ENCODE results near the gene ZNF180. TPM values are rescaled to one million over a fixed set of nuclear protein-coding genes. Genes with fewer than 3 reads are reported as not detected.

Gene ZNF180
- total RNA-seq, 1 donor from 2014 or later = 14.4 TPM

- ChIA-PET CTCF (no interaction called here), POLR2A (interaction anchor here (0.6 kb wide), 1 partner anchor 702 kb away, joined by 4 read pairs; the partner anchor contains the start of gene ZNF283)
- no peaks in the 10 kb centered on the region for H3K36me3 Mint-ChIP-seq (ENCODE audit: low read depth)
- DNase-seq (no peak), ATAC-seq (ENCODE audit: low read depth) (no peak)
- no peak for TF ChIP-seq CTCF (IDR thresholded peaks at IDR 0.05)
- H3K9me3 Mint-ChIP-seq = peaks cover 6% of the 10 kb centered on the region
- peaks cover 14% of the 10 kb centered on the region for H3K27me3 Mint-ChIP-seq
- intact Hi-C loops (cut with micrococcal nuclease) = no loop called here
- no peak within 1 kb of the TSS for H3K4me3 Mint-ChIP-seq
- H3K27ac Mint-ChIP-seq = no peak within 1 kb of the TSS
- H3K4me1 Mint-ChIP-seq = no peaks in the 10 kb centered on the region
These were observed 29.2 kb upstream of the ZNF180 start, which contains the start of gene CEACAM20 for GRCh38 chr19:44529536-44529935. CEACAM20 (minus strand) TSS chr19:44529675; CDS start chr19:44529509, 166 bp downstream.

- no peak overlapping the region for H3K4me3 Mint-ChIP-seq
- TF ChIP-seq CTCF (IDR thresholded peaks at IDR 0.05) = no peak
- CTCF ChIA-PET = no interaction called here
- intact Hi-C loops (cut with micrococcal nuclease) = no loop called here
- H3K27ac Mint-ChIP-seq = no peak overlapping the region
- H3K27me3 Mint-ChIP-seq = peaks cover 5% of the 10 kb centered on the region
- H3K36me3 Mint-ChIP-seq (ENCODE audit: low read depth) = no peaks in the 10 kb centered on the region
- H3K4me1 Mint-ChIP-seq = no peaks in the 10 kb centered on the region
- ATAC-seq (ENCODE audit: low read depth) = no peak
- POLR2A ChIA-PET = no interaction called here
- H3K9me3 Mint-ChIP-seq = no peaks in the 10 kb centered on the region
- DNase-seq = no peak
These were observed 27.2 kb upstream of the ZNF180 start for GRCh38 chr19:44527554-44527953.

GRCh38 chr19:44525721-44526430 is 25.6 kb upstream of the ZNF180 start:
- no peak overlapping the region for H3K4me3 Mint-ChIP-seq
- ATAC-seq (ENCODE audit: low read depth) (no peak), DNase-seq (no peak)
- ChIA-PET POLR2A (no interaction called here), CTCF (no interaction called here)
- no peaks in the 10 kb centered on the region for H3K36me3 Mint-ChIP-seq (ENCODE audit: low read depth)
- no peaks in the 10 kb centered on the region for H3K4me1 Mint-ChIP-seq
- intact Hi-C loops (cut with micrococcal nuclease) = no loop called here
- TF ChIP-seq CTCF (IDR thresholded peaks at IDR 0.05) = no peak
- H3K9me3 Mint-ChIP-seq = no peaks in the 10 kb centered on the region
- no peak overlapping the region for H3K27ac Mint-ChIP-seq
- H3K27me3 Mint-ChIP-seq = peaks cover 5% of the 10 kb centered on the region

GRCh38 chr19:44521370-44521769 is 21.0 kb upstream of the ZNF180 start:
- Mint-ChIP-seq H3K27ac (no peak overlapping the region), H3K36me3 (ENCODE audit: low read depth) (no peaks in the 10 kb centered on the region), H3K27me3 (no peaks in the 10 kb centered on the region), H3K4me3 (no peak overlapping the region), H3K9me3 (peaks cover 4% of the 10 kb centered on the region), H3K4me1 (no peaks in the 10 kb centered on the region)
- no peak for ATAC-seq (ENCODE audit: low read depth)
- intact Hi-C loops (cut with micrococcal nuclease) = no loop called here
- no peak for TF ChIP-seq CTCF (IDR thresholded peaks at IDR 0.05)
- CTCF ChIA-PET = no interaction called here
- DNase-seq = no peak
- POLR2A ChIA-PET = no interaction called here

- H3K9me3 Mint-ChIP-seq = peaks cover 7% of the 10 kb centered on the region
- ChIA-PET CTCF (no interaction called here), POLR2A (interaction anchor here (0.7 kb wide), 1 partner anchor 26 kb away, joined by 4 read pairs; no protein-coding TSS in a partner anchor)
- no peak overlapping the region for H3K27ac Mint-ChIP-seq
- peaks cover 4% of the 10 kb centered on the region for H3K27me3 Mint-ChIP-seq
- ATAC-seq (ENCODE audit: low read depth) = no peak
- H3K36me3 Mint-ChIP-seq (ENCODE audit: low read depth) = no peaks in the 10 kb centered on the region
- H3K4me3 Mint-ChIP-seq = no peak overlapping the region
- intact Hi-C loops (cut with micrococcal nuclease) = no loop called here
- TF ChIP-seq CTCF (IDR thresholded peaks at IDR 0.05) = no peak
- no peak for DNase-seq
- H3K4me1 Mint-ChIP-seq = no peaks in the 10 kb centered on the region
These were observed 16.8 kb upstream of the ZNF180 start for GRCh38 chr19:44517146-44517545.

Measured in activated B cell treated with CpG ODN at 0.5 μM for 24 hours (primary cell).